SK-N-SH (cell line): ENCODE data around the gene PADI2.

ENCODE experiments used
- CTCF ChIP-seq: fragments of 200-600 bp; sonication (generic); IDR thresholded peaks from 2 replicates; pipeline ENCODE4 v1.6.1; 2017; ENCODE audit warnings: antibody characterized with exemption, mild to moderate bottlenecking, moderate library complexity
- EP300 ChIP-seq, 2 experiments: IDR thresholded peaks; 2 replicates each; pipeline versions ENCODE4 v1.4.0 to v1.6.1; 2012; ENCODE audit warnings: borderline replicate concordance in 1 of 2, low read depth in 1 of 2, low read length in 1 of 2
- FOXM1 ChIP-seq: IDR thresholded peaks from 2 replicates; pipeline ENCODE4 v1.4.0; 2012; ENCODE audit warnings: low read depth, mild to moderate bottlenecking
- POLR2AphosphoS5 ChIP-seq: IDR thresholded peaks from 2 replicates; pipeline ENCODE4 v1.6.1; 2012; ENCODE audit warnings: low read depth, low read length
- RAD21 ChIP-seq: IDR thresholded peaks from 2 replicates; pipeline ENCODE4 v1.6.1; 2012; ENCODE audit warnings: mild to moderate bottlenecking, low read length
- TAF1 ChIP-seq: IDR thresholded peaks from 2 replicates; pipeline ENCODE4 v1.6.1; 2012; ENCODE audit warnings: low read depth, mild to moderate bottlenecking, low read length, moderate library complexity, borderline replicate concordance
- YY1 ChIP-seq: IDR thresholded peaks from 2 replicates; pipeline ENCODE4 v1.4.0; 2012; ENCODE audit warnings: low read depth, mild to moderate bottlenecking
- TF ChIP-seq, protein P1 (sequence below): IDR thresholded peaks from 2 replicates; pipeline ENCODE4 v1.4.0; 2012; ENCODE audit warnings: low read depth

DNA sequence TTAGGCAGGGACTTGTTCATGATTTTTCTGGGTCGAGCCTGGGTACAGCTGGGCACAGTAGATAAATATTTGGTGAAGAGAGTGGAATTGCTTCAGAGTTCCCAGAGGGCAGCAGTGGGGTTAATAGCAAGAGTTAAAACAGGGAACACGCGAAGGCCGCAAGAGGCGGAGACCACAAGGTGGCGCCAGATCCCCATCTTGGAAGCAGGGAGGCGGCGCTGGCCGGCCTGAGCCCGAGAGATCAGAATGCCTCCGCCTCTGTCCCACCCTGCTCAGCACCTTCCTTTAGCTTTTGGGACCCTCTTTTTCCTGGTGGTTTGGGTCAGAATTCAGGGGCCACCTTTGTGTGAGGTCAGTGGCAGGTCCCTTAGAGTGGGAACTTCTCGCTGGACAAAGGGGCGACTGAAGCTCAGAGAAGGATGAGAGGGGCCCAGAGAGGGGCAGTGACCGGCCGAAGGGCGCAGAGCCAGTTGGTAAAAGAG, 6.5 kb upstream of the PADI2 start:
- peak; percentile 97 for TF ChIP-seq RAD21
- TF ChIP-seq, protein P1, sequence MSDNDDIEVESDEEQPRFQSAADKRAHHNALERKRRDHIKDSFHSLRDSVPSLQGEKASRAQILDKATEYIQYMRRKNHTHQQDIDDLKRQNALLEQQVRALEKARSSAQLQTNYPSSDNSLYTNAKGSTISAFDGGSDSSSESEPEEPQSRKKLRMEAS, result no peak
- peak; percentile 94 for TF ChIP-seq CTCF
- TF ChIP-seq EP300 (IDR thresholded peaks at IDR 0.05; ENCODE audit: borderline replicate concordance in 1 of 2, low read depth in 1 of 2, low read length in 1 of 2), result no peak
- no peak for TF ChIP-seq YY1
- TF ChIP-seq POLR2AphosphoS5, result no peak
- TF ChIP-seq TAF1, result no peak
- TF ChIP-seq FOXM1, result no peak
